Skeletal muscle tissue (tissue), 4 donors: ENCODE measurements around the gene SDCCAG8. TPM values are rescaled to one million over a fixed set of nuclear protein-coding genes. Genes with fewer than 3 reads are reported as not detected.
A peak's percentile ranks its signal among the peaks of the same experiment; 100 is the strongest.

Experiments
- H3K27ac ChIP-seq: one replicate; pipeline ENCODE4 v1.7.0; 2013; ENCODE audit warnings: mild to moderate bottlenecking, low read depth, low read length, inconsistent platforms
- H3K27me3 ChIP-seq, 3 donors: one replicate each; pipeline ENCODE4 v1.7.0; 2013; ENCODE audit warnings: low read length in 3 of 3; ENCODE audit not compliant: control insufficient read depth in 3 of 3, insufficient read depth in 3 of 3
- H3K36me3 ChIP-seq, 3 donors: one replicate each; pipeline ENCODE4 v1.7.0; 2013; ENCODE audit warnings: low read length in 3 of 3; ENCODE audit not compliant: control insufficient read depth in 3 of 3, insufficient read depth in 3 of 3
- H3K4me1 ChIP-seq, 3 donors: one replicate each; pipeline ENCODE4 v1.7.0; 2013; ENCODE audit warnings: low read length in 3 of 3, mild to moderate bottlenecking in 3 of 3; ENCODE audit not compliant: control insufficient read depth in 3 of 3, insufficient read depth in 3 of 3
- H3K4me3 ChIP-seq, 3 donors: one replicate each; pipeline ENCODE4 v1.7.0; 2013; ENCODE audit warnings: low read length in 3 of 3
- H3K9ac ChIP-seq, 3 donors: one replicate each; pipeline ENCODE4 v1.7.0; 2013; ENCODE audit warnings: low read length in 3 of 3, mild to moderate bottlenecking in 3 of 3, moderate library complexity in 2 of 3, low read depth in 1 of 3
- H3K9me3 ChIP-seq, 3 donors: one replicate each; pipeline ENCODE4 v1.7.0; 2013; ENCODE audit warnings: low read length in 3 of 3; ENCODE audit not compliant: control insufficient read depth in 3 of 3
- total RNA-seq: library from RNA; depleted of rRNA; stranded (reverse); fragments of >200 nt; gene quantifications from one replicate; pipeline ENCODE4 v1.2.3, GENCODE V29; 2014
- donor health status: Osteomylitis.

SDCCAG8 gene
- total RNA-seq, 1 donor from 2014 or later = 71.5 TPM

DNA sequence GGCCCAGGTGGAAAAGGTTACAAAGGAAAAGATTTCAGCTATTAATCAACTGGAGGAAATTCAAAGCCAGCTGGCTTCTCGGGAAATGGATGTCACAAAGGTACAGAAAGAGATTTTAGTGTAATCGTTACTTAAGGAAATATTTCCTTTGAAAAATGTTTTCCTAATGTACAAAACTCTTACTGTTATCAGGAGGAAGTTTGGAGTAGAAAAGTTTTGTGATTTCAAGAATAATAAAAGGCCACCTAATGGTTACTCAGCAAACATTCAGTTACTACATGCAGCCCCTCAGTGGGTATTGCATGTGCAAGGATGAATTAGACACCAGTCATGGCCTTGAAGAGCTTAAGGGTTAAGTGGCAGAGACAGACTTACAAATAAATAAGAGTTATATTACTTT lies 85.2 kb downstream of the SDCCAG8 start:
- Histone ChIP-seq H3K4me1 (peaks cover 4 to 6% (median 4%) of the 10 kb centered on the region in 3 donors), H3K9me3 (no peaks in the 10 kb centered on the region), H3K27me3 (no peaks in the 10 kb centered on the region), H3K4me3 (no peak overlapping the region), H3K9ac (no peak overlapping the region), H3K36me3 (peaks cover 0 to 9% (median 5%) of the 10 kb centered on the region in 3 donors), H3K27ac (no peak overlapping the region)

DNA sequence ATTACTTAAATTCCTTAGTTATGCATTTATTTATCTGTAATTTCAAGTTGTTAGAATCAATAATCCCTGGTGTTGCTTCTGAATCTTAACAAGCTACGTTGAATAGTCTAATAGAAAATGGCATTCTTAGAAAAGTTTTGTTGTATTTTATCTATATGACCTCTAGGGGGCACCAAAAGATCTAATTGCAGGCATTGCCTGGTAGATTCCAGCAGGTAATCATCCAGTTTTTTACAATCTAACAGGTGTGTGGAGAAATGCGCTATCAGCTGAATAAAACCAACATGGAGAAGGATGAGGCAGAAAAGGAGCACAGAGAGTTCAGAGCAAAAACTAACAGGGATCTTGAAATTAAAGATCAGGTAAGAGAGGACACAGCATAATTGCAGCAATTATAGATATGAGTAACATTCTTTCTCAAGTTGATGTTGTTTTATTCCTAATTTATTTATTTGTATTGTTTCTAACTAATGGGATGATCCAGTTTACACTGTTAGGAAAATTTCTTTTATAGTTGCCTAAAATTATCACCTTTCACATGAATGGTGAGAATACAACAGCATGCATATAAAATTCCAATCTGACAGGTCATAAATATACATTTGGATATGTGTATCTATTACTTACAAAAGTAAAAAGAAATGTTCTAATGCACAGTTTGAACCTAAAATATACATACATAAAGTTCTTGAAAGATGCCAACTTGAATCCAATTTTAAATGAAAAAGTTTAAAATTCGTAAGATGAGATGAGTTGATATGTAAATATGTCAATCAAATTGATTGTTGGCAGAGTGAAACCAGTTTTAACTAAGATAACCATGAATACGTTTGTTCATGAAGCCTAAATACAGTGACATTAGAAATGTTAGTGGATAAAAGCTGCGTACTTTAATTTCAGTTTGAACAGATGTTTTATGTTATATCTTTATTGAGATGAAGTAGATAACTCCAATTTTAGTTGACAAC lies 88.4 kb downstream of the SDCCAG8 start:
- Histone ChIP-seq H3K27me3 (no peaks in the 10 kb centered on the region), H3K9ac (no peak overlapping the region), H3K36me3 (peaks cover 3 to 9% (median 5%) of the 10 kb centered on the region in 3 donors), H3K4me1 (no peaks in the 10 kb centered on the region), H3K4me3 (no peak overlapping the region), H3K9me3 (no peaks in the 10 kb centered on the region), H3K27ac (no peak overlapping the region)

DNA sequence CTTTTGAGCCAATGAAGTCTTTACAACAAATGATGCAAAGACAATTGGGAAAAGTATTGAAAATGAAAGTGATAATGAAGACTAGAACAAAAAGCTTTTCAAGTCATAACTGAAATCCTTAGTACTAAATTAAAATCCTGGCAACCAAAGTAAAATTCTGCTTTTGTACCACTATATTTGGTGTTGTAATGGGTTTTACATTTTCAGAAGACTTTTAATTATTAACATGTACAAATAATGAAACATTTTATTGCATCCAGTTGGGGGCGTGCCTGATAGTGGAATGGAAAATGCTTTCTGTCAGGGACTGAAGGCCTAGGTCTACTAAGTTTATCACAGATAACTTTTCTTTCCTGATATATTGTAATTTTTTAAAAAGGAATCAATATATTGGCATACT lies 89.4 kb downstream of the SDCCAG8 start:
- Histone ChIP-seq H3K4me1 (no peaks in the 10 kb centered on the region), H3K27ac (no peak overlapping the region), H3K36me3 (peaks cover under 1 to 6% (median 3%) of the 10 kb centered on the region in 3 donors), H3K9me3 (no peaks in the 10 kb centered on the region), H3K4me3 (no peak overlapping the region), H3K9ac (no peak overlapping the region), H3K27me3 (no peaks in the 10 kb centered on the region)

DNA sequence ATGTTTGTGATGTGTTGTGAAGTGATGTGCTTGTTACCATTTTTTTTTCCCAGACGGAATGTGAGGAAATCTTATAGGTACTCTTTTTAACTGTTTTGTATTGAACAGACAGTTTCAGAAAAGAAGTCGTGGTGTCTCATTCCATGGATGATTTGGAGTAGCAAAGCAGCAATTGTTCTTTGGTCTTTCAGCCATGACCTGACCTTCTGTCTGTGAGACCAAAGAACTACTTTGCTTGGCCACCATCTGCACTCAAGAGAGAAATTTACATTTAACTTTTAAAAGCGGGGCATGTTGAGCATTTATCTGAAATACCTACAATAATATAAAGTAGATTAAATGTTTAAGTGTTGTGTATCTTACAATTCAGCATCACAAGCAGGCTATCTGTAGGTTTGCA lies 90.2 kb downstream of the SDCCAG8 start:
- no peaks in the 10 kb centered on the region for H3K27me3 ChIP-seq
- H3K9me3 ChIP-seq = no peaks in the 10 kb centered on the region
- no peak overlapping the region for H3K9ac ChIP-seq
- no peak overlapping the region for H3K27ac ChIP-seq
- H3K36me3 ChIP-seq = peaks cover 1 to 6% (median 4%) of the 10 kb centered on the region in 3 donors
- no peak overlapping the region for H3K4me3 ChIP-seq
- H3K4me1 ChIP-seq = no peaks in the 10 kb centered on the region

DNA sequence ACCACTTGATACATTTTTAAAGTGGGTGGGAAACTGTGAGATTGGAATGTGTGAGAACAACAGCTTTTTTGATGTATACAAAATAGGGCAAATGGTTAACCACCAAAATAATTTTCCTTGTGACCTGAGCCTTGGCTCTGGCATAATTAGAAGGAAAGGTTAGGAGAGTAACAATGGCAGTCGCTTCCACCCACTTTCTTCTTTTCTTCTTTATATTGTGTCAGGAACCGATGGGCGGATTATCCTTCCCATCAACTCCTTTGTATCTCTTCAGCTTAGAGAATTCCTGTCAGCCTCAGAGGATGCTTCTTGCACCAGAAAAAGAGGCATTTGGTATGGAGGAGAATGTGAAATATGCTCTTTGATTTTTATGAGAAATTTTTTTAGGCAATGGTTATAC lies 90.6 kb downstream of the SDCCAG8 start:
- Histone ChIP-seq H3K9me3 (no peaks in the 10 kb centered on the region), H3K36me3 (peaks cover 4 to 10% (median 6%) of the 10 kb centered on the region in 3 donors), H3K4me1 (no peaks in the 10 kb centered on the region), H3K9ac (no peak overlapping the region), H3K27me3 (no peaks in the 10 kb centered on the region), H3K4me3 (no peak overlapping the region), H3K27ac (no peak overlapping the region)

DNA sequence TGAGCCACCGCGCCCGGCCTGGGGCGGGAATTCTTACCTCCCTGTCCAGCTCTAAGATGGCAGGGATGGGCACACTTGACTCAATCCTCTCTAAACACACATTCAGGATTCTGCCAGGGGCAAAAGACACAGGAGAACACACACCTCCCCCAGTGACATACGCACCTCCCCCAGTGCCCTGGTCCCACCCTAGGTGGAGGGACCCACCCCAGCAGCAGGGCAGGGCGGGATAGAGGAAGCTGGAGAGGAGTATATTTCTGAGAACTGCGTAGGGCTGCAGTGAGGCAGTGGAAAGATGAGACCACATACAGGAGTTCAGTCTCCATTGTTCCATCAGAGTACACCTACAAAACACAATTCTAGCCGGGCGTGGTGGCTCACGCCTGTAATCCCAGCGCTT lies 92.5 kb downstream of the SDCCAG8 start:
- Histone ChIP-seq H3K9ac (no peak overlapping the region), H3K4me3 (no peak overlapping the region), H3K27me3 (no peaks in the 10 kb centered on the region), H3K4me1 (no peaks in the 10 kb centered on the region), H3K36me3 (peaks cover 4 to 10% (median 9%) of the 10 kb centered on the region in 3 donors), H3K27ac (no peak overlapping the region), H3K9me3 (no peaks in the 10 kb centered on the region)

DNA sequence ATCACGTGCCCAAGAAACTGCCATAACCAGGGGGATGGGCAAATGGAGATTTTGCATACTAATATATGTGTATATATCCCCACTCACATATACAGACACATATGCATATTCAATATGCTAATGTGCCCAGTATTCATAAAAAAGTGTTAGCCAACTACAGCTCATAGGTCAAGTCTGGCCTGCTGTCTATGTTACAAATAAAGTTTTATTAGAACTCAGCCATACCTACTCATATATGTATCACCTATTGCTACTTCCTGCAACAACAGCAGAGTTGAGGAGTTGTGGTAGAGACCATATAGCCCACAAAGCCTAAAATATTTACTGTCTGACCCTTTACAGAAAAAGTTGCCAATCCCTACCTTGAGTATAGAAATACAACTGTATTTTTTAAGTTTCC lies 93.3 kb downstream of the SDCCAG8 start:
- H3K9ac ChIP-seq = no peak overlapping the region
- no peaks in the 10 kb centered on the region for H3K9me3 ChIP-seq
- no peaks in the 10 kb centered on the region for H3K4me1 ChIP-seq
- no peak overlapping the region for H3K4me3 ChIP-seq
- H3K27me3 ChIP-seq = no peaks in the 10 kb centered on the region
- peaks cover 4 to 10% (median 9%) of the 10 kb centered on the region in 3 donors for H3K36me3 ChIP-seq
- no peak overlapping the region for H3K27ac ChIP-seq

DNA sequence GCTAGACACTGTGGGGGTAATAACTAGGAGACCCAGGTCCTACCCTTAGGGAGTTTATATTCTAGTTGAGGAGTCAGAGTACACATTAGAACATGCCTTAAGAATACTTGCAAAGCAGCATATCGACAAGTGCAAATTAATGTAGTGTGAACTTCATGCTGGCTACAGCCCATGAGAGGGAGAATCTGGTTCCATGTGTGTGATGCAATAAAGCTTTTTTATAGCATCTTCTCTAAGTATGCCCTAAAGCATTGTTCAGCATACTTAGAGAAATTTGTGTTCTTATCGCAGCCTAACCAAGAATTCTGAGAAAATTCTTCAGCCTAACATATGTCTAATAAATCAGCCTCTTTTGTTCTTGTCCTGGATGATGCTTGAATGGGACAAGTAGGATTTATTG lies 95.5 kb downstream of the SDCCAG8 start:
- H3K9me3 ChIP-seq = no peaks in the 10 kb centered on the region
- no peak overlapping the region for H3K4me3 ChIP-seq
- H3K4me1 ChIP-seq = no peaks in the 10 kb centered on the region
- peaks cover 4 to 9% (median 8%) of the 10 kb centered on the region in 3 donors for H3K36me3 ChIP-seq
- no peak overlapping the region for H3K9ac ChIP-seq
- no peaks in the 10 kb centered on the region for H3K27me3 ChIP-seq
- H3K27ac ChIP-seq = no peak overlapping the region

DNA sequence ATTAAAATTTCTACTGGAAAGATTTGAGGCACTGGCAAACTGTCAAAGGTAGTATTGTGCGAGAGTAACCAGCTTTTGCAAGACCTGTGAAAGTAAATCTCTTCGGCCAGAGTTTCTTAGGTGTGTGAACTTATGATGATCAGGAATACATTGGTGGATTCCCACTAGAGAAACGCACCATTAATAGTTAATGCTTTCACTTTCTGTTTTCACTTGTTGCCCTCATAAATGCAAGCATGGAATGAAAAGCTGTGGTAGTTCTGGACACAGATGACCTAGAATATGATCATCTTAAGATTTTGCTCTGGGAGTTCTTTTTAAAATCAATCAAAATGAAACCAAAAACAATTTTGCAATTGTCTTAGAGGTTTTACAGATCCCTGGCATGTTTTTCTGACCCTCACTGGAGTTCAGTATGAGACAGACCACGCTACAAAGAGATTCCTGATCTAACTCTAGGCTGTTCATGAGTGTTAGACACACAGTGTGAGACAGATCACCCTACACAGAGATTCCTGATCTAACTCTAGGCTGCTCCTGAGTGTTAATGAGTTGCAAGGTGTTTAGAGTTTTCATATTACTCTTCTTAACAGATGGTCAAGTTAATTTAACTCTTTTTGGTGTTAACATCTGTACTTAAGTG lies 98.8 kb downstream of the SDCCAG8 start:
- H3K9ac ChIP-seq = peak overlapping the region in 1 of 3 donors; percentile 33
- peak overlapping the region in 2 of 3 donors; percentile 3 to 62 for H3K4me3 ChIP-seq
- no peaks in the 10 kb centered on the region for H3K4me1 ChIP-seq
- H3K27me3 ChIP-seq = no peaks in the 10 kb centered on the region
- no peak overlapping the region for H3K27ac ChIP-seq
- H3K9me3 ChIP-seq = no peaks in the 10 kb centered on the region
- peaks cover 4 to 12% (median 6%) of the 10 kb centered on the region in 3 donors for H3K36me3 ChIP-seq

DNA sequence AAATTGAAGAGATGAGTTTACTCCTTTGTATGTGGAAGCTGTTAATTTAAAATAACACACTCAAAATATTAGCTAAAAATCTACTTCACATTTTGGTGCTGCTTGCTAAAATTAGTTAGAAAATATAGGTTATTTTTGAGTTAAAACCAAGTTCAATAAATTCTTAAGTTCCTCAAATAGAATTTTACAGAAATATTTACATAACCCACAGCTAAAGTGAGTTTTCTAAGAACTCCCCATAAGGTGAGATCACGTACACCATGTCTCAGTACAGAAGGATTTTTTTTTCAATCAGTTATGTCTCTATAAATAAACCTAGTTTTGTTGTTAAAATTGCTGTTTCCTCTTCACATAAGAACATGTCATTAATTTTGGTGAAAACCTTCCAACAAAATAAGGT lies 108.0 kb downstream of the SDCCAG8 start:
- Histone ChIP-seq H3K9me3 (no peaks in the 10 kb centered on the region), H3K4me3 (no peak overlapping the region), H3K27me3 (no peaks in the 10 kb centered on the region), H3K27ac (no peak overlapping the region), H3K4me1 (no peaks in the 10 kb centered on the region), H3K9ac (no peak overlapping the region), H3K36me3 (peaks cover 0 to 3% (median 0%) of the 10 kb centered on the region in 3 donors)
